IMR-90 (cell line): ENCODE results near the gene RNF180. TPM values are rescaled to one million over a fixed set of nuclear protein-coding genes. Genes with fewer than 3 reads are reported as not detected.
A peak's percentile ranks its signal among the peaks of the same experiment; 100 is the strongest.

Experiments used
- ATAC-seq: fragments of 200-7000 bp; cut with Tn5 transposase; 2 replicates; pipeline ENCODE4 v1.9.1; 2020; ENCODE audit warnings: low read depth, mild to moderate bottlenecking, moderate library complexity
- BruUV-seq: library from RNA; stranded (reverse); fragments of 400-500 nt; replicated peaks from 2 replicates; lab custom pipeline; 2021; lab: Mats Ljungman, UMichigan
- CTCF ChIA-PET: fragments of 300-600 bp; formaldehyde crosslinking; extraction: SDS; loops from one replicate; lab custom pipeline; 2021; ENCODE audit warnings: antibody characterized with exemption; lab: Yijun Ruan, JAX
- POLR2A ChIA-PET: fragments of 300-600 bp; sonication (Branson Sonifier 250); formaldehyde crosslinking; loops from one replicate; lab custom pipeline; 2022; ENCODE audit warnings: antibody characterized with exemption; ENCODE audit not compliant: unreplicated experiment; lab: Charles Lee
- DNase-seq: peaks from one replicate; pipeline ENCODE4 v3.0.0; 2013
- H2AFZ ChIP-seq: replicated peaks from 2 replicates; pipeline ENCODE3; 2013; ENCODE audit warnings: low read length, mild to moderate bottlenecking; ENCODE audit not compliant: poor library complexity
- H2AK5ac ChIP-seq: 2 replicates; pipeline ENCODE4 v1.6.1; 2013; ENCODE audit warnings: low read depth, low read length, inconsistent platforms
- H2AK9ac ChIP-seq: replicated peaks from 2 replicates; pipeline ENCODE3; 2013; ENCODE audit warnings: mild to moderate bottlenecking, low read depth, low read length, moderate library complexity; ENCODE audit not compliant: poor library complexity
- H2BK120ac ChIP-seq: 2 replicates; pipeline ENCODE4 v1.6.1; 2013; ENCODE audit warnings: low read depth, low read length, inconsistent platforms
- H2BK15ac ChIP-seq: 3 replicates; pipeline ENCODE4 v1.6.1; 2013; ENCODE audit warnings: low read depth, low read length, inconsistent platforms
- H2BK20ac ChIP-seq: 2 replicates; pipeline ENCODE4 v1.6.1; 2013; ENCODE audit warnings: low read depth, mild to moderate bottlenecking, inconsistent platforms, low read length, moderate library complexity
- H2BK5ac ChIP-seq: 2 replicates; pipeline ENCODE4 v1.6.1; 2013; ENCODE audit warnings: mild to moderate bottlenecking, low read depth, low read length, inconsistent platforms; ENCODE audit not compliant: poor library complexity, severe bottlenecking
- H3K14ac ChIP-seq: replicated peaks from 2 replicates; pipeline ENCODE4 v1.6.1; 2013; ENCODE audit warnings: low read depth, low read length, inconsistent platforms
- H3K18ac ChIP-seq: 2 replicates; pipeline ENCODE4 v1.6.1; 2013; ENCODE audit warnings: low read depth, low read length, control low read depth
- H3K23ac ChIP-seq: 2 replicates; pipeline ENCODE4 v1.6.1; 2013; ENCODE audit warnings: low read depth, low read length, inconsistent platforms
- H3K27ac ChIP-seq: 2 replicates; pipeline ENCODE4 v1.5.1; 2013; ENCODE audit warnings: mild to moderate bottlenecking, control low read depth, low read length; ENCODE audit not compliant: insufficient read depth
- H3K27me3 ChIP-seq: 2 replicates; pipeline ENCODE4 v1.6.1; 2013; ENCODE audit warnings: low read length; ENCODE audit not compliant: control insufficient read depth, insufficient read depth
- H3K36me3 ChIP-seq: 2 replicates; pipeline ENCODE4 v1.6.1; 2013; ENCODE audit warnings: low read length, mixed read lengths; ENCODE audit not compliant: control insufficient read depth, insufficient read depth
- H3K4ac ChIP-seq: 2 replicates; pipeline ENCODE4 v1.6.1; 2013; ENCODE audit warnings: low read depth, low read length, inconsistent platforms
- H3K4me1 ChIP-seq: 2 replicates; pipeline ENCODE4 v1.6.1; 2013; ENCODE audit warnings: low read length, mixed read lengths; ENCODE audit not compliant: control insufficient read depth, insufficient read depth
- H3K4me2 ChIP-seq: 2 replicates; pipeline ENCODE4 v1.6.1; 2013; ENCODE audit warnings: low read depth, mild to moderate bottlenecking, control low read depth, low read length, moderate library complexity
- H3K4me3 ChIP-seq: 2 replicates; pipeline ENCODE4 v1.5.1; 2013; ENCODE audit warnings: low read depth, mild to moderate bottlenecking, control low read depth, low read length, moderate library complexity; ENCODE audit not compliant: insufficient read depth
- H3K56ac ChIP-seq: 2 replicates; pipeline ENCODE4 v1.6.1; 2013; ENCODE audit warnings: low read length, inconsistent platforms; ENCODE audit not compliant: insufficient read depth; ENCODE audit errors: extremely low read depth
- H3K79me1 ChIP-seq, 2 experiments: 2 replicates each; pipeline ENCODE4 v1.6.1; 2013; ENCODE audit warnings: low read length in 2 of 2, inconsistent platforms in 1 of 2, low read depth in 1 of 2
- H3K9ac ChIP-seq: 2 replicates; pipeline ENCODE4 v1.6.1; 2013; ENCODE audit warnings: low read depth, low read length, control low read depth
- H3K9me1 ChIP-seq: 2 replicates; pipeline ENCODE4 v1.6.1; 2013; ENCODE audit warnings: low read length, inconsistent platforms; ENCODE audit not compliant: insufficient read depth
- H3K9me3 ChIP-seq: 2 replicates; pipeline ENCODE4 v1.6.1; 2013; ENCODE audit warnings: low read length; ENCODE audit not compliant: control insufficient read depth, insufficient read depth
- H4K20me1 ChIP-seq: 2 replicates; pipeline ENCODE4 v1.6.1; 2013; ENCODE audit warnings: low read length, inconsistent platforms; ENCODE audit not compliant: insufficient read depth
- H4K5ac ChIP-seq: 2 replicates; pipeline ENCODE4 v1.6.1; 2013; ENCODE audit warnings: mild to moderate bottlenecking, low read depth, low read length, control low read depth
- H4K8ac ChIP-seq, 2 experiments: 2 replicates each; pipeline ENCODE4 v1.6.1; 2013; ENCODE audit warnings: low read depth in 2 of 2, low read length in 2 of 2, control low read depth in 1 of 2, inconsistent platforms in 1 of 2
- H4K91ac ChIP-seq: 2 replicates; pipeline ENCODE4 v1.6.1; 2013; ENCODE audit warnings: low read depth, low read length, inconsistent platforms; ENCODE audit not compliant: insufficient read depth
- CTCF ChIP-seq: conservative IDR thresholded peaks from 2 replicates; pipeline ENCODE4 v1.5.1; 2012; ENCODE audit warnings: mild to moderate bottlenecking, low read depth, low read length, improper control_type of control experiment
- FOS ChIP-seq: fragments of 150-350 bp; IDR thresholded peaks from 2 replicates; pipeline ENCODE4 v1.6.1; 2016; ENCODE audit warnings: low read depth, low read length
- MAFK ChIP-seq: IDR thresholded peaks from 2 replicates; pipeline ENCODE4 v1.6.1; 2012; ENCODE audit warnings: low read depth, low read length, improper control_type of control experiment
- MXI1 ChIP-seq: IDR thresholded peaks from 2 replicates; pipeline ENCODE4 v1.6.1; 2012; ENCODE audit warnings: low read depth, mild to moderate bottlenecking, low read length, moderate library complexity, borderline replicate concordance
- RAD21 ChIP-seq: IDR thresholded peaks from 2 replicates; pipeline ENCODE4 v1.6.1; 2012; ENCODE audit warnings: low read length, improper control_type of control experiment
- SMC3 ChIP-seq: fragments of 150-350 bp; IDR thresholded peaks from 2 replicates; pipeline ENCODE4 v1.6.1; 2016; ENCODE audit warnings: low read depth, mild to moderate bottlenecking, antibody characterized with exemption, low read length, moderate library complexity
- WGBS, 2 experiments: methylation state at CpG; one replicate each; pipeline versions ENCODE4 v1.1.5 to v1.1.7; 2013; ENCODE audit warnings: missing lambda C conversion rate in 2 of 2; ENCODE audit not compliant: insufficient read length in 1 of 2; ENCODE audit errors: extremely low coverage in 2 of 2; 5-methylcytosine and 5-hydroxymethylcytosine counted together
- dilution Hi-C: fragments of 300-500 bp; cut with HindIII; formaldehyde crosslinking; loops from one replicate; pipeline ENCODE4 v1.14.3; 2018; ENCODE audit warnings: low sequenced_read_pairs; ENCODE audit not compliant: unreplicated experiment
- in situ Hi-C: fragments of 300-500 bp; cut with MboI; formaldehyde crosslinking; loops from 3 replicates; pipeline ENCODE4 v1.14.3; 2019; ENCODE audit warnings: low sequenced_read_pairs, inconsistent platforms, mixed read lengths
- intact Hi-C: fragments of 100-400 bp; cut with micrococcal nuclease; formaldehyde crosslinking; loops from 2 replicates; pipeline ENCODE4 v1.10.0; 2022
- polyA plus RNA-seq, 3 experiments: library from polyadenylated mRNA; depleted of rRNA; stranded (reverse); fragments of >200 nt; gene quantifications; 2 replicates each; pipeline ENCODE4 v1.2.3, GENCODE V29; 2012; ENCODE audit warnings: low replicate concordance in 1 of 3
- total RNA-seq: library from RNA; depleted of rRNA; stranded (reverse); fragments of >200 nt; gene quantifications from 2 replicates; pipeline ENCODE4 v1.2.3, GENCODE V29; 2012
- TF ChIP-seq, protein P1 (sequence below): fragments of 150-350 bp; IDR thresholded peaks from 2 replicates; pipeline ENCODE4 v1.6.1; 2016; ENCODE audit warnings: low read depth, mild to moderate bottlenecking, low read length, moderate library complexity, borderline replicate concordance

Gene RNF180
- total and polyA plus RNA-seq, 2 of the 4 experiments (the other 2 are of a cell fraction) = 0.02 to 0.36 TPM

- DNase-seq = peak; percentile 24
- ChIA-PET POLR2A (no interaction called here), CTCF (interaction anchor here (1.1 to 1.5 kb wide), 3 partner anchors 9 to 464 kb away, joined by 3 to 8 read pairs (median 5); no protein-coding TSS in a partner anchor)
- TF ChIP-seq MAFK (peak; percentile 95), CTCF (peak; percentile 67), RAD21 (peak; percentile 70), FOS (no peak), SMC3 (peak; percentile 40), MXI1 (no peak)
- TF ChIP-seq, protein P1, sequence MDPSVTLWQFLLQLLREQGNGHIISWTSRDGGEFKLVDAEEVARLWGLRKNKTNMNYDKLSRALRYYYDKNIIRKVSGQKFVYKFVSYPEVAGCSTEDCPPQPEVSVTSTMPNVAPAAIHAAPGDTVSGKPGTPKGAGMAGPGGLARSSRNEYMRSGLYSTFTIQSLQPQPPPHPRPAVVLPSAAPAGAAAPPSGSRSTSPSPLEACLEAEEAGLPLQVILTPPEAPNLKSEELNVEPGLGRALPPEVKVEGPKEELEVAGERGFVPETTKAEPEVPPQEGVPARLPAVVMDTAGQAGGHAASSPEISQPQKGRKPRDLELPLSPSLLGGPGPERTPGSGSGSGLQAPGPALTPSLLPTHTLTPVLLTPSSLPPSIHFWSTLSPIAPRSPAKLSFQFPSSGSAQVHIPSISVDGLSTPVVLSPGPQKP = no peak
- Histone ChIP-seq H3K27ac (no peak overlapping the region), H3K79me1 (no peaks in the 10 kb centered on the region), H2AK5ac (no peak overlapping the region), H4K8ac (no peak overlapping the region), H3K4me2 (no peak overlapping the region), H4K5ac (no peak overlapping the region), H3K56ac (no peak overlapping the region), H2BK5ac (no peak overlapping the region), H2AFZ (peak overlapping the region; percentile 5), H3K4ac (no peak overlapping the region), H2BK20ac (no peak overlapping the region), H4K91ac (no peak overlapping the region), H3K23ac (no peak overlapping the region), H3K14ac (no peak overlapping the region), H3K18ac (no peak overlapping the region), H2AK9ac (no peak overlapping the region), H3K36me3 (no peaks in the 10 kb centered on the region), H2BK120ac (no peak overlapping the region), H3K9me1 (no peaks in the 10 kb centered on the region), H2BK15ac (no peak overlapping the region), H3K9me3 (no peaks in the 10 kb centered on the region), H3K4me3 (no peak overlapping the region), H3K27me3 (no peaks in the 10 kb centered on the region), H3K9ac (no peak overlapping the region), H4K20me1 (no peaks in the 10 kb centered on the region), H3K4me1 (no peaks in the 10 kb centered on the region)
- dilution Hi-C loops = no loop called here
- WGBS, 2 experiments = 7% methylated on average over 3 of the region's 7 CpGs; no CpG with 5 or more reads in 1 of the 2 experiments
- ATAC-seq = peak; percentile 77
- in situ Hi-C loops = no loop called here
- no TSS peak for BruUV-seq
- intact Hi-C loops = loop anchor here (1.0 to 5.0 kb wide), 2 partner anchors 59 to 464 kb away; no protein-coding TSS in a partner anchor
These were observed 17.7 kb upstream of the RNF180 start for GRCh38 chr5:64147849-64148441.
